ENCODE results near the gene PP2D1.
"Not testable (repeated sequence)": the region's sequence is repeated elsewhere in the genome, so short reads cannot be mapped to it uniquely, and the experiment has no call there.

The PP2D1 gene, protein sequence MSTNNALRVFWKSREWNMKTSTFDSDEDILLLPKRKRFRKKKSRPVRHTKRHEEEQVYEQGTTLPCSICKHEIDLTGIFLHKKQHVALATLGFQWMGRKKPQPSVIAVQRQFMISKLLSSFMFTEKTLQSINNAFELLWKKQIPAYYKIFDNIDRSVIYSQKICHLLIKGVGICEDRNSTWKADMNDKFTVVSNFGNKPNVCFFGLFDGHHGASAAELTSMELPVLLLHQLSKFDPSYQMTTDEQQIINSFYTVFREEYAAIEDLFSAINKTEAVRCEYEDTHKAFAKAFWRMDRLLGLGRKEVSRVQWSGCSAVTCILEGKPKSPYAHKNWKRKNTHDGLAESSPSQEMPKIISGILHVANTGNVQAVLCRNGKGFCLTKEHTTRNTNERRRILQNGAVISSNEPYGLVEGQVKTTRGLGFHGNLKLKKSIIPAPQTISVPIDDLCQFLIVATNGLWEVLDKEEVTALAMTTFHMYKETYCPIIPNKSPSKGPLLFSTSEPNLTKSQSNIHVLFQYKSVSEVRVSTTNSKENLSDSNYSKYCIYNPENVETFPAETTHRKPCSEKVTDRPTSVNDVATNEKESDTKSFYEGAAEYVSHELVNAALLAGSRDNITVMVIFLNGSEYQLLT

GRCh38 chr3:20012164-20012563, at the start of gene PP2D1:
Gene PP2D1, minus strand, starts transcription at chr3:20012264. Its CDS starts 192 bp downstream, at chr3:20012072.
- no peak for DNase-seq (ENCODE audit: low read depth, low spot score)

GRCh38 chr3:20060974-20061685, 49.1 kb upstream of the PP2D1 start:
- DNase-seq (ENCODE audit: low read depth, low spot score) = no peak

GRCh38 chr3:20059929-20060328, 47.9 kb upstream of the PP2D1 start:
- no peak for DNase-seq (ENCODE audit: low read depth, low spot score)

GRCh38 chr3:20057612-20058180, 45.6 kb upstream of the PP2D1 start:
- DNase-seq (ENCODE audit: low read depth, low spot score) = no peak

- no peak for DNase-seq (ENCODE audit: low read depth, low spot score)
Measured at GRCh38 chr3:20056725-20057611, 44.9 kb upstream of the PP2D1 start.

DNA sequence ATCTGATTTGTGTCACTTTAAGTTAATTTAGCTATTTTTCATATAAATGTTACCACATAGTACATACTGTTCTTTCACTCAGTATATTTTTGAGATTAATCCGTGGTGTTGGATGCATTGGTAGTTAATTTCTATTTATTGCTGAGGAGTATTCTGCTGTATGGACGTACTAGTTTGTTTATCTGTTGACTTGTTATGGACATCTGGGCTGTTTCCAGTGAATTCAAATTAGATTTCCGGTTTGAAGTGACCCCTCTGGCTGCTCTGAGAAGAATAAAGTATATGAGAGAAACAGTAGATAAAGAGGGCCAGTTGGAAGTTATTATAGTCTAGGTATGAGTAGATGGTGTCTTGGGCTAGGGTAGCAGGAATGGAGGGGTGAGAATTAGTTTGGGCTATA, 43.8 kb upstream of the PP2D1 start:
- no peak for DNase-seq (ENCODE audit: low read depth, low spot score)

GRCh38 chr3:20055020-20055775, 43.1 kb upstream of the PP2D1 start:
- no peak for DNase-seq (ENCODE audit: low read depth, low spot score)

GRCh38 chr3:20054549-20054987, 42.5 kb upstream of the PP2D1 start:
- peak; percentile 34 for DNase-seq (ENCODE audit: low read depth, low spot score)

DNA sequence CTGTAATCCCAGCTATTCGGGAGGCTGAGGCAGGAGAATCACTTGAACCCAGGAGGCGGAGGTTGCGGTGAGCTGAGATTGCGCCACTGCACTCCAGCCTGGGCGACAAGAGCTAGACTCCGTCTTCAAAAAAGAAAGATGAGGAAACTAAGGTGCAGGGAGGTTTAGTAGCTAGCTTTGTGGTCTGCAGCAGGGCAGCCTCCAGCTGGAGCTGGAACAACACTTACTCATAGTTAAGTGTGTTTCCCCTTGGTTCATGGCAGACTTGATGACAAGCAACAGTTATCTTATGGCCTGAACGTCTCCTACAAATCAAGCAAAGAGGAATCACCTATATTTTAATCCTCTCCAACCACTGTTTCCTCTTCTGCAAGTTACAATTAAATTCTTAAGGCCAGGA, 40.8 kb upstream of the PP2D1 start:
- no peak for DNase-seq (ENCODE audit: low read depth, low spot score)

GRCh38 chr3:20051123-20051806, 39.2 kb upstream of the PP2D1 start:
- no peak for DNase-seq (ENCODE audit: low read depth, low spot score)

- no peak for DNase-seq (ENCODE audit: low read depth, low spot score)
Measured at GRCh38 chr3:20047976-20048883, 36.2 kb upstream of the PP2D1 start.

- no peak for DNase-seq (ENCODE audit: low read depth, low spot score)
Measured at GRCh38 chr3:20047341-20047779, 35.3 kb upstream of the PP2D1 start.

GRCh38 chr3:20046556-20046955, 34.5 kb upstream of the PP2D1 start:
- no peak for DNase-seq (ENCODE audit: low read depth, low spot score)

- DNase-seq (ENCODE audit: low read depth, low spot score) = not testable (repeated sequence)
Measured at GRCh38 chr3:20045141-20045540, 33.1 kb upstream of the PP2D1 start.

DNA sequence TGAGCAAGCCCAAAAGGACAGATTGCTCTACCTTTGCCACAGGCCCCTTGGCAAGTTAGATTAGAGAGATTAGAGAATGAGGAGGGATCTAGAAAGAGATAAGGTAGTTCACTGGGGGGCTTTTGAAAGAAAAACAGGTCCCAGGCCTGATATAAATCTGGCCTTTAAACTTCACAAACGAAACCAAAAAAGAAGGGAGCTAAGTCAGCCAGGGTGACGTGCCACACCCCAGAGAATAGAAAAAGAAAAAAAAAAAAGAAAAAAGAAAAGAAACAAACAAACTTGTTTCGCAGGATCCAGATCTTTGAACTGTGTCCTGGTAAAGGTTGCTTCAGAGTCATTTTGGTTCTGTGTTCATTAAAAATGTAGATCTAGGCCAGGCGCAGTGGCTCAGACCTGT, 31.8 kb upstream of the PP2D1 start:
- DNase-seq (ENCODE audit: low read depth, low spot score) = no peak

DNA sequence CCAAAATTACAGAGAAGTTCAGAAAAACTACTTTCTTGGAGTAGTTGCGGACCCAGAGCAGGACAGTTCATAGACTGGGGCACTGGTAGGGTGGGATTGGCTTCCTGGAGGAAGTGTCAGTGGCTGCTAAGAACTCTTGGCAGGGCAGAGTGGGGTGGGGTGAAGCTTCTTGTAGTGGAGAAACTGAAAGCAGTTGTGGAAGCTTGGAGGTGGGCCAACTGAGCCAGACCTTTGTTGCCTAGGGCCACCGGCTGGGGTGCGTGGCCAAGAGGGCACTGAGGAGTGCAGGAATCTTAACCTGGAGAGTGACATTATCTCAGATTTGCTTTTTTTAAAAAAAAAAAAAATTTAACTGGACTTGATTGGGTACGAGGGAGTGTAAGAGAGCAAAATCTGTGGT, 31.3 kb upstream of the PP2D1 start:
- no peak for DNase-seq (ENCODE audit: low read depth, low spot score)

- no peak for DNase-seq (ENCODE audit: low read depth, low spot score)
Measured at GRCh38 chr3:20042331-20042730, 30.3 kb upstream of the PP2D1 start.

GRCh38 chr3:20041197-20041780, 29.2 kb upstream of the PP2D1 start:
- peak; percentile 47 for DNase-seq (ENCODE audit: low read depth, low spot score)

All from activated naive CD8-positive, alpha-beta T cell treated with anti-CD3 and anti-CD28 coated beads, Interleukin-2, amount 50 U/mL, for 16 hours (primary cell).